OCI-LY3 (cell line): ENCODE measurements around the gene GPR132.

Source experiments
- CTCF ChIP-seq: fragments of 200-600, 300-600 bp; sonication (generic); IDR thresholded peaks from 2 replicates; pipeline ENCODE4 v1.5.1; 2014; ENCODE audit warnings: antibody characterized with exemption, low read length, low read depth
- EZH2phosphoT487 ChIP-seq: fragments of 200-600 bp; shearing (Covaris generic); IDR thresholded peaks from 2 replicates; pipeline ENCODE4 v1.6.1; 2018; ENCODE audit warnings: antibody characterized with exemption, mixed run types, low read depth

GRCh38 chr14:105023144-105023543 is 42.1 kb downstream of the GPR132 start:
- no peak for TF ChIP-seq CTCF
- no peak for TF ChIP-seq EZH2phosphoT487
